Caco-2 (cell line): ENCODE results near the gene ALPK3. TPM values are rescaled to one million over a fixed set of nuclear protein-coding genes. Genes with fewer than 3 reads are reported as not detected.

Experiments used
- BruUV-seq: library from RNA; stranded (reverse); fragments of 400-500 nt; replicated peaks from 2 replicates; lab custom pipeline; 2021; lab: Mats Ljungman, UMichigan
- CTCF ChIA-PET: fragments of 300-600 bp; sonication (Branson Sonifier 250); formaldehyde crosslinking; loops from one replicate; lab custom pipeline; 2022; ENCODE audit warnings: antibody characterized with exemption; lab: Charles Lee
- POLR2A ChIA-PET: fragments of 300-600 bp; sonication (Branson Sonifier 250); formaldehyde crosslinking; loops from one replicate; lab custom pipeline; 2022; ENCODE audit warnings: antibody characterized with exemption; lab: Charles Lee
- DNase-seq, 2 experiments: peaks; one replicate each; pipeline versions ENCODE4 v3.0.0 to v3.0.0-alpha.2; 2020 to 2022
- H3K27me3 ChIP-seq: replicated peaks from 2 replicates; pipeline ENCODE4 v1.6.0; 2011; ENCODE audit warnings: low read length; ENCODE audit not compliant: control insufficient read depth, insufficient read depth
- H3K36me3 ChIP-seq: 2 replicates; pipeline ENCODE4 v1.5.1; 2011; ENCODE audit warnings: low read length; ENCODE audit not compliant: control insufficient read depth, insufficient read depth
- H3K4me1 ChIP-seq: fragments of 250-450 bp; sonication (Bioruptor Pico); 2 replicates; pipeline ENCODE4 v1.5.1; 2020; ENCODE audit warnings: mild to moderate bottlenecking
- H3K4me3 ChIP-seq: 2 replicates; pipeline ENCODE4 v1.5.1; 2011; ENCODE audit warnings: low read depth, mild to moderate bottlenecking, control low read depth, low read length
- H3K9me3 ChIP-seq: fragments of 250-450 bp; sonication (Bioruptor Pico); 2 replicates; pipeline ENCODE4 v1.5.1; 2020; ENCODE audit warnings: mild to moderate bottlenecking, moderate library complexity
- H3K27ac Mint-ChIP-seq: one replicate; pipeline ENCODE4 v1.8.0; 2022; ENCODE audit warnings: mixed read lengths; ENCODE audit not compliant: unreplicated experiment
- H3K27me3 Mint-ChIP-seq: one replicate; pipeline ENCODE4 v1.8.0; 2022; ENCODE audit warnings: mixed read lengths; ENCODE audit not compliant: insufficient read depth, unreplicated experiment
- H3K36me3 Mint-ChIP-seq: one replicate; pipeline ENCODE4 v1.8.0; 2022; ENCODE audit warnings: mild to moderate bottlenecking, mixed read lengths; ENCODE audit not compliant: insufficient read depth, unreplicated experiment
- H3K4me1 Mint-ChIP-seq: one replicate; pipeline ENCODE4 v1.8.0; 2022; ENCODE audit warnings: low read depth, mixed read lengths; ENCODE audit not compliant: unreplicated experiment
- H3K4me3 Mint-ChIP-seq: one replicate; pipeline ENCODE4 v1.8.0; 2022; ENCODE audit warnings: mild to moderate bottlenecking, moderate library complexity, mixed read lengths; ENCODE audit not compliant: unreplicated experiment
- H3K9me3 Mint-ChIP-seq: one replicate; pipeline ENCODE4 v1.8.0; 2022; ENCODE audit warnings: mixed read lengths; ENCODE audit not compliant: unreplicated experiment
- CTCF ChIP-seq, 2 experiments: fragments of 200-600 bp in 1 of 2; IDR thresholded peaks; 1 replicate in 1 of 2; 2 replicates in 1 of 2; pipeline versions ENCODE4 v1.5.1 to v1.8.0; 2011 to 2022; ENCODE audit warnings: antibody characterized with exemption in 1 of 2, control low read depth in 1 of 2, inconsistent platforms in 1 of 2, low read depth in 1 of 2, low read length in 1 of 2, mild to moderate bottlenecking in 1 of 2, moderate library complexity in 1 of 2; ENCODE audit not compliant: insufficient read depth in 1 of 2, severe bottlenecking in 1 of 2, unreplicated experiment in 1 of 2
- intact Hi-C: fragments of 100-400 bp; cut with micrococcal nuclease; formaldehyde crosslinking; loops from one replicate; pipeline ENCODE4 v1.10.0; 2022; ENCODE audit not compliant: unreplicated experiment
- total RNA-seq: library from RNA; stranded (reverse); gene quantifications from 2 replicates; pipeline ENCODE4 v1.2.3, GENCODE V29; 2022

ALPK3 gene
- total RNA-seq, 1 experiment from 2014 or later = 0.43 TPM

DNA sequence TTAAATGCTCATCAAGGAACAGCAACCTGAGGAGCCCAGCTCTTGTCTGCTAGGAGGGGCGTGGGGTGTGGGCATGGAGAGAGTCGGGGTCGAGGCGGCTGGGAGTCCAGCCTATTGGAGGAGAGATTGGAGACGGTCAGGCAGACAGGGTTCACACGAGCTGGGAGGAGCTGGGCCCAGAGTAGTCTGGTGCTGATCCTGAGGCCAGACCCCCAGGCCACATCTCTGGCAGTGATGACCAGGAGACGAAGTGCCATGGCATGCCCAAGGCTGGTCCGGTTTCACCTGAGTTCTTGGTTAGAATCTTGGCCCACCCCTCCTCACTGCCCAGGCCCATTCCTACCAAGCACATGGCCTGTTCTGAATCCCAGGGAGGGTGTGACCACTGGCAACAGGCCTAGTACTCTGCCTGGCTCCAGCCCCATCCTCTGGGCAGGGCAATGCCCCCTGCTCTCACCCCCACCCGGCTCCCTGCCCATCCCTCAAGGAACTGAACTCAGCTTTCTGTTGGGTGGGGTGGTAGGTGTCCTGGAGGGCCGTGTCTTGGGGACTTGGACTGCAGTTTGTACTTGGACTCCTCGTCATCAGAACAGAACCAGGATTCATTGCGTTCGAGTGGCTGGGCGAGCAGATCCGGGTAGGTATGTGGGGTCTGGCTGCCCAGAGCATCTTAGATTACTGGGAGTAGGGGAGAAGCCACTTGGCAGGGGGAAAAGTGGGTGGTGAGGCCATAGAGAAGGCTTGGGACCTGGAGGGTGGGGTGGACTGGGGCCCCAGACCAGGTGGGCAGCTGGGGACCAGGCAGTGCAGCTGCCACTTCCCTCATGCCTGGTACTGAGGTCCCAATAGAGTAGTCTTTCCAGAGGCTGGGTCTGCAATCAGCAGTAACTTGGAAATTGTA is 88.1 kb downstream of the ALPK3 start:
- no peak overlapping the region for H3K27ac Mint-ChIP-seq
- POLR2A ChIA-PET = interaction anchor here (0.6 kb wide), 1 partner anchor 87 kb away, joined by 3 read pairs; no protein-coding TSS in a partner anchor
- no peak overlapping the region for H3K4me3 Mint-ChIP-seq
- H3K27me3 Mint-ChIP-seq = no peaks in the 10 kb centered on the region
- peaks cover 12% of the 10 kb centered on the region for H3K4me1 Mint-ChIP-seq
- no peaks in the 10 kb centered on the region for H3K9me3 ChIP-seq
- no peak for DNase-seq
- TF ChIP-seq CTCF (IDR thresholded peaks at IDR 0.05; ENCODE audit: insufficient read depth in 1 of 2, low read depth in 1 of 2, low read length in 1 of 2, severe bottlenecking in 1 of 2, unreplicated experiment in 1 of 2) = no peak
- no peaks in the 10 kb centered on the region for H3K9me3 Mint-ChIP-seq
- intact Hi-C loops = no loop called here
- H3K36me3 Mint-ChIP-seq = no peaks in the 10 kb centered on the region
- no peaks in the 10 kb centered on the region; the same call in 1 of the 2 replicates for H3K27me3 ChIP-seq
- CTCF ChIA-PET = no interaction called here
- H3K4me3 ChIP-seq = no peak overlapping the region
- H3K36me3 ChIP-seq = no peaks in the 10 kb centered on the region
- BruUV-seq = no TSS peak
- H3K4me1 ChIP-seq = peaks cover 5% of the 10 kb centered on the region; the same call in 1 of the 2 replicates

DNA sequence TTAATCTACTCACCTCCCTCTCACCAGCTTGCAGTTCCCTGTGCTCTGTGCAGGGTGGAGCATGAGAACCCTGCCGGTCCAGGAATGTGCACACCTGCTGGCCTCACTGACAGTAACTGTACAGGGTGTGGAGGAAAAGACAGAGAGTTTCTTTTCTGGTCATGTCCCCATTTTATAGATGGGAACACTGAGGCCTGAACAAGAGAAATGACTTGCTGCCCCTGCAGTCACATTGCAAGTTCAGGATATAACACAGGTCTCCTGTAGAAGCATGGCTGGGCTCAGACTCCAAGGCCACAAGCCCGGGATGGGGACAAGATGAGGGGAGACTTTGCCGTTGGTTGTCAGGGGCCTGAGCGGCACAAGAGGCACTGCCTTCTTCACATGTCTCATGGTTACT is 90.6 kb downstream of the ALPK3 start:
- Histone ChIP-seq H3K4me1 (peaks cover 21% of the 10 kb centered on the region), H3K36me3 (no peaks in the 10 kb centered on the region), H3K27me3 (no peaks in the 10 kb centered on the region; the same call in 1 of the 2 replicates), H3K4me3 (no peak overlapping the region), H3K9me3 (no peaks in the 10 kb centered on the region)
- no peak overlapping the region for H3K27ac Mint-ChIP-seq
- TF ChIP-seq CTCF (IDR thresholded peaks at IDR 0.05; ENCODE audit: insufficient read depth in 1 of 2, low read depth in 1 of 2, low read length in 1 of 2, severe bottlenecking in 1 of 2, unreplicated experiment in 1 of 2) = no peak
- H3K27me3 Mint-ChIP-seq = no peaks in the 10 kb centered on the region
- no peaks in the 10 kb centered on the region for H3K9me3 Mint-ChIP-seq
- peaks cover 20% of the 10 kb centered on the region for H3K4me1 Mint-ChIP-seq
- no TSS peak for BruUV-seq
- ChIA-PET POLR2A (no interaction called here), CTCF (interaction anchor here (0.6 kb wide), 1 partner anchor 16 kb away, joined by 3 read pairs; no protein-coding TSS in a partner anchor)
- no peak for DNase-seq
- peaks cover 7% of the 10 kb centered on the region for H3K36me3 Mint-ChIP-seq
- H3K4me3 Mint-ChIP-seq = no peak overlapping the region
- intact Hi-C loops = no loop called here

DNA sequence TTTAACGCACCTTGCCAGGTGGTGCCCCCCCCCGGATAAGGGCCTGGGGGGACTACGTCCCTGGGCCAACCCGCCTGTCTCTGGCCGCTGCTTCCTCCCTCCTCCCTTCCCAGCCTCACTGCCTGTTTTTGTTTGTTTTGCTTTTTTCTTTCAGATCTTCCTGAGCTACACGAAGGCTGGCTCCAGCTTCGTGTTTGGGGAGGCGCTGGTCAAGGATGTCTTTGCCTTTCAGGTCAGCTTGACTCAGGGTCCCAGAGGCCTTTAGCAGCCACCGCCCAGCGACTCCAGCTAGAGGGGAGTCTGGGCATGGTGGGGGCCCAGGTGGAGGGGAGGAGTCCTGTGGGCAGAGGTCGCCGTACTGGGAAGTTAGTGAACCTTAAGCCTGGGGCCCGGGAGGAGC is 91.4 kb downstream of the ALPK3 start:
- no peak overlapping the region for H3K4me3 ChIP-seq
- Mint-ChIP-seq H3K36me3 (peaks cover 7% of the 10 kb centered on the region), H3K4me3 (no peak overlapping the region), H3K9me3 (no peaks in the 10 kb centered on the region), H3K27me3 (no peaks in the 10 kb centered on the region), H3K27ac (no peak overlapping the region), H3K4me1 (peaks cover 22% of the 10 kb centered on the region)
- intact Hi-C loops = no loop called here
- no peaks in the 10 kb centered on the region for H3K36me3 ChIP-seq
- peaks cover 24% of the 10 kb centered on the region for H3K4me1 ChIP-seq
- H3K9me3 ChIP-seq = no peaks in the 10 kb centered on the region
- POLR2A ChIA-PET = no interaction called here
- no peak for DNase-seq
- H3K27me3 ChIP-seq = no peaks in the 10 kb centered on the region; the same call in 1 of the 2 replicates
- TF ChIP-seq CTCF (IDR thresholded peaks at IDR 0.05; ENCODE audit: insufficient read depth in 1 of 2, low read depth in 1 of 2, low read length in 1 of 2, severe bottlenecking in 1 of 2, unreplicated experiment in 1 of 2) = no peak
- no TSS peak for BruUV-seq
- CTCF ChIA-PET = interaction anchor here (1.3 kb wide), 1 partner anchor 20 kb away, joined by 3 read pairs; no protein-coding TSS in a partner anchor
